ENCODE results near the gene DUSP16. TPM values are rescaled to one million over a fixed set of nuclear protein-coding genes. Genes with fewer than 3 reads are reported as not detected.

The DUSP16 gene
- polyA plus RNA-seq, 1 donor from 2014 or later, result 42.5 TPM

DNA sequence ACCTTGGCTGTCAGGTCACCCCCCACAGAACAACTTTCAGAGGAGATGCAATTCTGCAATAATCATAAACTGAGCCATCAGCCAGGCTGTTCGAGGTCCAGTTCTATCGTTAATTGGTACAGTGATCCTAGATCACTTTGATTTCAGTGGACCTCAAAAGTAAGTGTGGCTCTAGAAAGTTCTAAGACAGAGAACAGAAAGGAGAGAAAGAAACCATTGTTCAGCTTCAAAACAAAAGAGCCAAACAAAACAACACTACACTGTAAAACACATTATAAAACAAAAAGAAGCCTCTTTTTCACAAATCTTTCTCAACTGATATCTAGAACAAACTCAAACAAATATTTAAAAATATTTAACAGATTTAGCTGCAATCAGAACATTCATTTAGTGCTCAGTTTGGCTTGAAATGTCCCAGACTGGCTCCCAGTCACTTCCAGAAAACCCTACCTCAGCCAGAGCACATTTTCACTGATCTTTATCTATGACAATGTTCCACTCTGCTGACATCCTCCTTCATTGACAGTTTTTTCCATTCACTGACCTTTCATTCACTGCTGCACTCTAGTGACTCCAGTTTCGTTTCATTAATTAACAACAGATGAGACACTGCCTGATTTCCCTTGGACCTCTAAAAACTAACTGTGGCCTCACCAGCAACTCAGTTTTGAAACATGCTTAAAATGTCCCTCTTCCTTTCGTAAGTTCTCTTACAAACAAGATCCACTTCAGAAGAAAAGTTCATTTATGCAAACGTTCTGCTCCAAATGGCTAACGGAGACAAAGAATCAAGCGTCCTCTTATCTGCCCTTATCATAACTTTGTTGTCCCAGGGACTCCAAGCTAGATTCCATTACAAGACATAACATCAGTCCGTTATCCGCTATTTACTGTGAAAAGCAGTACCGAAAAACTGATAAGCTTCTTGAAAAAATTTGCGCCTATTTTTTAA lies 56.8 kb downstream of the DUSP16 start:
- Histone ChIP-seq H3K9ac (ENCODE audit: low read length) (no peak overlapping the region), H3K4me3 (ENCODE audit: low read length) (no peak overlapping the region), H2AFZ (ENCODE audit: low read depth, low read length) (no peak overlapping the region), H3K9me3 (ENCODE audit: low read length) (no peaks in the 10 kb centered on the region), H3K4me2 (ENCODE audit: low read length) (no peak overlapping the region), H3K79me2 (replicated peaks; ENCODE audit: insufficient read depth, low read length) (peaks cover 13% of the 10 kb centered on the region), H3K36me3 (ENCODE audit: insufficient read depth, low read length) (no peaks in the 10 kb centered on the region), H3K27me3 (ENCODE audit: insufficient read depth, low read depth, low read length) (no peaks in the 10 kb centered on the region), H3F3A (ENCODE audit: insufficient read depth, low read length, poor library complexity, severe bottlenecking) (no peaks in the 10 kb centered on the region), H3K27ac (ENCODE audit: low read length) (no peak overlapping the region), H3K9me2 (ENCODE audit: insufficient read depth, low read length) (no peaks in the 10 kb centered on the region), H4K20me1 (ENCODE audit: insufficient read depth) (no peaks in the 10 kb centered on the region)
- TF ChIP-seq EP300 (conservative IDR thresholded peaks at IDR 0.05; ENCODE audit: poor library complexity, severe bottlenecking) (no peak), POLR2AphosphoS5 (IDR thresholded peaks at IDR 0.05) (no peak), EZH2 (IDR thresholded peaks at IDR 0.05; ENCODE audit: borderline replicate concordance, insufficient read depth, low read length, poor library complexity, severe bottlenecking) (no peak), TAF1 (IDR thresholded peaks at IDR 0.05; ENCODE audit: low read depth) (no peak), MXI1 (conservative IDR thresholded peaks at IDR 0.05; ENCODE audit: poor library complexity, severe bottlenecking) (no peak), SMC3 (conservative IDR thresholded peaks at IDR 0.05; ENCODE audit: poor library complexity) (no peak), RAD21 (conservative IDR thresholded peaks at IDR 0.05) (no peak)
- TF ChIP-seq, protein P1, sequence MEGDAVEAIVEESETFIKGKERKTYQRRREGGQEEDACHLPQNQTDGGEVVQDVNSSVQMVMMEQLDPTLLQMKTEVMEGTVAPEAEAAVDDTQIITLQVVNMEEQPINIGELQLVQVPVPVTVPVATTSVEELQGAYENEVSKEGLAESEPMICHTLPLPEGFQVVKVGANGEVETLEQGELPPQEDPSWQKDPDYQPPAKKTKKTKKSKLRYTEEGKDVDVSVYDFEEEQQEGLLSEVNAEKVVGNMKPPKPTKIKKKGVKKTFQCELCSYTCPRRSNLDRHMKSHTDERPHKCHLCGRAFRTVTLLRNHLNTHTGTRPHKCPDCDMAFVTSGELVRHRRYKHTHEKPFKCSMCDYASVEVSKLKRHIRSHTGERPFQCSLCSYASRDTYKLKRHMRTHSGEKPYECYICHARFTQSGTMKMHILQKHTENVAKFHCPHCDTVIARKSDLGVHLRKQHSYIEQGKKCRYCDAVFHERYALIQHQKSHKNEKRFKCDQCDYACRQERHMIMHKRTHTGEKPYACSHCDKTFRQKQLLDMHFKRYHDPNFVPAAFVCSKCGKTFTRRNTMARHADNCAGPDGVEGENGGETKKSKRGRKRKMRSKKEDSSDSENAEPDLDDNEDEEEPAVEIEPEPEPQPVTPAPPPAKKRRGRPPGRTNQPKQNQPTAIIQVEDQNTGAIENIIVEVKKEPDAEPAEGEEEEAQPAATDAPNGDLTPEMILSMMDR (IDR thresholded peaks at IDR 0.05; ENCODE audit: poor library complexity, severe bottlenecking), result no peak
- TF ChIP-seq, protein P2, sequence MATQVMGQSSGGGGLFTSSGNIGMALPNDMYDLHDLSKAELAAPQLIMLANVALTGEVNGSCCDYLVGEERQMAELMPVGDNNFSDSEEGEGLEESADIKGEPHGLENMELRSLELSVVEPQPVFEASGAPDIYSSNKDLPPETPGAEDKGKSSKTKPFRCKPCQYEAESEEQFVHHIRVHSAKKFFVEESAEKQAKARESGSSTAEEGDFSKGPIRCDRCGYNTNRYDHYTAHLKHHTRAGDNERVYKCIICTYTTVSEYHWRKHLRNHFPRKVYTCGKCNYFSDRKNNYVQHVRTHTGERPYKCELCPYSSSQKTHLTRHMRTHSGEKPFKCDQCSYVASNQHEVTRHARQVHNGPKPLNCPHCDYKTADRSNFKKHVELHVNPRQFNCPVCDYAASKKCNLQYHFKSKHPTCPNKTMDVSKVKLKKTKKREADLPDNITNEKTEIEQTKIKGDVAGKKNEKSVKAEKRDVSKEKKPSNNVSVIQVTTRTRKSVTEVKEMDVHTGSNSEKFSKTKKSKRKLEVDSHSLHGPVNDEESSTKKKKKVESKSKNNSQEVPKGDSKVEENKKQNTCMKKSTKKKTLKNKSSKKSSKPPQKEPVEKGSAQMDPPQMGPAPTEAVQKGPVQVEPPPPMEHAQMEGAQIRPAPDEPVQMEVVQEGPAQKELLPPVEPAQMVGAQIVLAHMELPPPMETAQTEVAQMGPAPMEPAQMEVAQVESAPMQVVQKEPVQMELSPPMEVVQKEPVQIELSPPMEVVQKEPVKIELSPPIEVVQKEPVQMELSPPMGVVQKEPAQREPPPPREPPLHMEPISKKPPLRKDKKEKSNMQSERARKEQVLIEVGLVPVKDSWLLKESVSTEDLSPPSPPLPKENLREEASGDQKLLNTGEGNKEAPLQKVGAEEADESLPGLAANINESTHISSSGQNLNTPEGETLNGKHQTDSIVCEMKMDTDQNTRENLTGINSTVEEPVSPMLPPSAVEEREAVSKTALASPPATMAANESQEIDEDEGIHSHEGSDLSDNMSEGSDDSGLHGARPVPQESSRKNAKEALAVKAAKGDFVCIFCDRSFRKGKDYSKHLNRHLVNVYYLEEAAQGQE (IDR thresholded peaks at IDR 0.05; ENCODE audit: borderline replicate concordance), result no peak

DNA sequence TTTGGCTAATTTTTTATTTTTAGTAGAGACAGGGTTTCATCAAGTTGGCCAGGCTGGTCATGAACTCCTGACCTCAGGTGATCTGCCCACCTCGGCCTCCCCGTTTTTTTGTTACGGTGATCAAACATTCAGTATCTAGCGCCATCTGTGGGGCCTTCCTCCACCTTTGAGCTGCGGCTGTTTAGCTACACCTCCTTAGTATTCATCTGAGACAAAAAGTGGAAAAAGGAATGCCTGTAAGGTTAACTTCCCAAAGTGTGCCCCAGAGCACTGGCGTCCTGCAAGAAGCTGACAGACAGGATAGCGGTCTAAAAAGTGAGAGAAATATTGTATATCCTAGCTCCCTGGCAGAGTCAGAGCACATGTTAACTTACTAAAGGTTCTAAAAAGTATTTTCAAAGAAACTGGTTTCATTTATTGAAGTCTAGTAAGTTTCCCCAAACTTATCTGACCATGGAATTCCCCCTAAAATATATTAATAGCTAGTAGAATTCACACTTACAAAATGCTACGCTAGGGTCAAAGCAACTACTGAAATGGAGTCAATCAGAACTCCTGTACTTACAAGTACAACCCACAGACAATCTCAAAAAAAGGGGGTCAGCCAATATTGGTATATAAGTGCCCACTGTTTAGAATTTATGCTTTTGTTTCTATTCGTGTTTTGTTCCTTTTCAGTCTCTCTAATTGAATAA lies 59.1 kb downstream of the DUSP16 start:
- H3K27ac ChIP-seq (ENCODE audit: low read length), result no peak overlapping the region

More for the DNA sequence above, 59.1 kb downstream of the DUSP16 start:
- no peak overlapping the region for H3K4me3 ChIP-seq (ENCODE audit: low read length)
- H4K20me1 ChIP-seq (ENCODE audit: insufficient read depth), result no peaks in the 10 kb centered on the region
- no peaks in the 10 kb centered on the region for H3K36me3 ChIP-seq (ENCODE audit: insufficient read depth, low read length)
- H2AFZ ChIP-seq (ENCODE audit: low read depth, low read length), result no peak overlapping the region
- no peaks in the 10 kb centered on the region for H3K27me3 ChIP-seq (ENCODE audit: insufficient read depth, low read depth, low read length)
- no peak overlapping the region for H3K4me2 ChIP-seq (ENCODE audit: low read length)
- H3K79me2 ChIP-seq (replicated peaks; ENCODE audit: insufficient read depth, low read length), result no peaks in the 10 kb centered on the region
- no peaks in the 10 kb centered on the region for H3F3A ChIP-seq (ENCODE audit: insufficient read depth, low read length, poor library complexity, severe bottlenecking)
- no peak overlapping the region for H3K9ac ChIP-seq (ENCODE audit: low read length)
- TF ChIP-seq EZH2 (IDR thresholded peaks at IDR 0.05; ENCODE audit: borderline replicate concordance, insufficient read depth, low read length, poor library complexity, severe bottlenecking), result no peak
- no peak for TF ChIP-seq EP300 (conservative IDR thresholded peaks at IDR 0.05; ENCODE audit: poor library complexity, severe bottlenecking)
- no peak for TF ChIP-seq POLR2AphosphoS5 (IDR thresholded peaks at IDR 0.05)
- TF ChIP-seq SMC3 (conservative IDR thresholded peaks at IDR 0.05; ENCODE audit: poor library complexity), result no peak
- TF ChIP-seq, protein P1 (IDR thresholded peaks at IDR 0.05; ENCODE audit: poor library complexity, severe bottlenecking), result no peak
- TF ChIP-seq TAF1 (IDR thresholded peaks at IDR 0.05; ENCODE audit: low read depth), result no peak
- no peak for TF ChIP-seq RAD21 (conservative IDR thresholded peaks at IDR 0.05)
- TF ChIP-seq, protein P2 (IDR thresholded peaks at IDR 0.05; ENCODE audit: borderline replicate concordance), result no peak
- no peak for TF ChIP-seq MXI1 (conservative IDR thresholded peaks at IDR 0.05; ENCODE audit: poor library complexity, severe bottlenecking)
- H3K9me2 ChIP-seq (ENCODE audit: insufficient read depth, low read length), result no peaks in the 10 kb centered on the region
- H3K9me3 ChIP-seq (ENCODE audit: low read length), result no peaks in the 10 kb centered on the region

Data from neural cell (in vitro differentiated cells).